ENCODE data around the gene PODXL2. TPM values are rescaled to one million over a fixed set of nuclear protein-coding genes. Genes with fewer than 3 reads are reported as not detected.

The PODXL2 gene
- total RNA-seq, 2 experiments from 2014 or later = 4.0 to 4.2 TPM

GRCh38 chr3:127660621-127661251 is 31.8 kb downstream of the PODXL2 start:
- TF ChIP-seq CTCF (IDR thresholded peaks at IDR 0.05) = no peak
- no peaks in the 10 kb centered on the region for H3K9me3 Mint-ChIP-seq
- ChIA-PET CTCF (no interaction called here), POLR2A (no interaction called here)
- DNase-seq = no peak
- H3K36me3 Mint-ChIP-seq (ENCODE audit: low read depth) = peaks cover 4% of the 10 kb centered on the region
- intact Hi-C loops (cut with DNase I, micrococcal nuclease) = no loop called here
- Histone ChIP-seq H3K9me3 (ENCODE audit: control insufficient read depth in 1 of 2, insufficient read depth in 1 of 2, low read length in 2 of 2) (no peaks in the 10 kb centered on the region), H3K4me1 (ENCODE audit: insufficient read depth, low read length) (no peaks in the 10 kb centered on the region), H3K36me3 (ENCODE audit: insufficient read depth, low read length) (no peaks in the 10 kb centered on the region), H3K4me3 (ENCODE audit: low read length) (no peak overlapping the region), H3K27me3 (ENCODE audit: control insufficient read depth in 1 of 2, insufficient read depth in 2 of 2, low read length in 2 of 2) (no peaks in the 10 kb centered on the region), H3K27ac (ENCODE audit: low read depth in 1 of 2, low read length in 2 of 2) (no peak overlapping the region)
- H3K4me1 Mint-ChIP-seq (ENCODE audit: low read depth) = no peaks in the 10 kb centered on the region
- H3K27me3 Mint-ChIP-seq = no peaks in the 10 kb centered on the region
- no peak for ATAC-seq (ENCODE audit: poor library complexity)
- no peak overlapping the region for H3K4me3 Mint-ChIP-seq
- no peak overlapping the region for H3K27ac Mint-ChIP-seq

GRCh38 chr3:127661600-127661999 is 32.6 kb downstream of the PODXL2 start:
- Histone ChIP-seq H3K27me3 (ENCODE audit: control insufficient read depth in 1 of 2, insufficient read depth in 2 of 2, low read length in 2 of 2) (no peaks in the 10 kb centered on the region), H3K4me1 (ENCODE audit: insufficient read depth, low read length) (no peaks in the 10 kb centered on the region), H3K36me3 (ENCODE audit: insufficient read depth, low read length) (no peaks in the 10 kb centered on the region), H3K4me3 (ENCODE audit: low read length) (no peak overlapping the region), H3K27ac (ENCODE audit: low read depth in 1 of 2, low read length in 2 of 2) (no peak overlapping the region), H3K9me3 (ENCODE audit: control insufficient read depth in 1 of 2, insufficient read depth in 1 of 2, low read length in 2 of 2) (no peaks in the 10 kb centered on the region)
- no peak overlapping the region for H3K4me3 Mint-ChIP-seq
- ATAC-seq (ENCODE audit: poor library complexity) (no peak), DNase-seq (no peak)
- no peaks in the 10 kb centered on the region for H3K4me1 Mint-ChIP-seq (ENCODE audit: low read depth)
- intact Hi-C loops (cut with DNase I, micrococcal nuclease) = no loop called here
- CTCF ChIA-PET = no interaction called here
- no peak for TF ChIP-seq CTCF (IDR thresholded peaks at IDR 0.05)
- H3K27ac Mint-ChIP-seq = no peak overlapping the region
- H3K36me3 Mint-ChIP-seq (ENCODE audit: low read depth) = peaks cover 4% of the 10 kb centered on the region
- POLR2A ChIA-PET = no interaction called here
- no peaks in the 10 kb centered on the region for H3K9me3 Mint-ChIP-seq
- H3K27me3 Mint-ChIP-seq = no peaks in the 10 kb centered on the region

GRCh38 chr3:127662001-127662469 is 33.0 kb downstream of the PODXL2 start:
- Histone ChIP-seq H3K4me3 (ENCODE audit: low read length) (no peak overlapping the region), H3K36me3 (ENCODE audit: insufficient read depth, low read length) (no peaks in the 10 kb centered on the region), H3K27me3 (ENCODE audit: control insufficient read depth in 1 of 2, insufficient read depth in 2 of 2, low read length in 2 of 2) (no peaks in the 10 kb centered on the region), H3K9me3 (ENCODE audit: control insufficient read depth in 1 of 2, insufficient read depth in 1 of 2, low read length in 2 of 2) (no peaks in the 10 kb centered on the region), H3K4me1 (ENCODE audit: insufficient read depth, low read length) (no peaks in the 10 kb centered on the region), H3K27ac (ENCODE audit: low read depth in 1 of 2, low read length in 2 of 2) (no peak overlapping the region)
- ChIA-PET POLR2A (no interaction called here), CTCF (no interaction called here)
- no peak for DNase-seq
- Mint-ChIP-seq H3K4me1 (ENCODE audit: low read depth) (no peaks in the 10 kb centered on the region), H3K9me3 (no peaks in the 10 kb centered on the region), H3K27me3 (no peaks in the 10 kb centered on the region), H3K4me3 (no peak overlapping the region), H3K27ac (no peak overlapping the region), H3K36me3 (ENCODE audit: low read depth) (peaks cover 4% of the 10 kb centered on the region)
- TF ChIP-seq CTCF (IDR thresholded peaks at IDR 0.05) = no peak
- intact Hi-C loops (cut with DNase I, micrococcal nuclease) = no loop called here
- ATAC-seq (ENCODE audit: poor library complexity) = no peak

Measured in CD4-positive, alpha-beta T cell (primary cell).